ENCODE measurements around the gene OPTC.
"Not testable (repeated sequence)": the region's sequence is repeated elsewhere in the genome, so short reads cannot be mapped to it uniquely, and the experiment has no call there.

The OPTC gene

GRCh38 chr1:203511930-203512329 is 18.0 kb downstream of the OPTC start:
- no peak overlapping the region for H3K27ac ChIP-seq
- H3K9ac ChIP-seq (ENCODE audit: insufficient read length): no peak overlapping the region
- no peaks in the 10 kb centered on the region for H3K9me3 ChIP-seq (ENCODE audit: low read depth, low read length)
- TF ChIP-seq POLR2AphosphoS5 (IDR thresholded peaks at IDR 0.05; ENCODE audit: borderline replicate concordance, low read depth, low read length) (no peak), EZH2 (IDR thresholded peaks at IDR 0.05) (no peak)
- no peaks in the 10 kb centered on the region for H3K36me3 ChIP-seq (ENCODE audit: insufficient read depth, low read length)
- no peak overlapping the region for H3K4me3 ChIP-seq
- DNase-seq (ENCODE audit: low read depth, low spot score): no peak

GRCh38 chr1:203512517-203512847 is 18.5 kb downstream of the OPTC start:
- no peaks in the 10 kb centered on the region for H3K9me3 ChIP-seq (ENCODE audit: low read depth, low read length)
- no peak for TF ChIP-seq POLR2AphosphoS5 (IDR thresholded peaks at IDR 0.05; ENCODE audit: borderline replicate concordance, low read depth, low read length)
- TF ChIP-seq EZH2 (IDR thresholded peaks at IDR 0.05): no peak
- TF ChIP-seq FOXP2 (optimal IDR thresholded peaks at IDR 0.05; ENCODE audit: control extremely low read depth, extremely low read length, insufficient read depth): no peak
- H3K9ac ChIP-seq (ENCODE audit: insufficient read length): no peak overlapping the region
- H3K4me3 ChIP-seq: no peak overlapping the region
- no peak overlapping the region for H3K27ac ChIP-seq
- DNase-seq (ENCODE audit: low read depth, low spot score): no peak
- H3K36me3 ChIP-seq (ENCODE audit: insufficient read depth, low read length): no peaks in the 10 kb centered on the region

- H3K9me3 ChIP-seq (ENCODE audit: low read depth, low read length): no peaks in the 10 kb centered on the region
- H3K27ac ChIP-seq: no peak overlapping the region
- TF ChIP-seq EZH2 (IDR thresholded peaks at IDR 0.05): no peak
- H3K36me3 ChIP-seq (ENCODE audit: insufficient read depth, low read length): no peaks in the 10 kb centered on the region
- no peak overlapping the region for H3K9ac ChIP-seq (ENCODE audit: insufficient read length)
- DNase-seq (ENCODE audit: low read depth, low spot score): no peak
- no peak overlapping the region for H3K4me3 ChIP-seq
Observed at GRCh38 chr1:203512848-203513584, 19.1 kb downstream of the OPTC start.

GRCh38 chr1:203513585-203514031 is 19.7 kb downstream of the OPTC start:
- Histone ChIP-seq H3K9me3 (ENCODE audit: low read depth, low read length) (no peaks in the 10 kb centered on the region), H3K9ac (ENCODE audit: insufficient read length) (no peak overlapping the region), H3K4me3 (no peak overlapping the region), H3K36me3 (ENCODE audit: insufficient read depth, low read length) (no peaks in the 10 kb centered on the region), H3K27ac (no peak overlapping the region)
- no peak for DNase-seq (ENCODE audit: low read depth, low spot score)
- TF ChIP-seq POLR2AphosphoS5 (IDR thresholded peaks at IDR 0.05; ENCODE audit: borderline replicate concordance, low read depth, low read length): no peak
- no peak for TF ChIP-seq FOXP2 (optimal IDR thresholded peaks at IDR 0.05; ENCODE audit: control extremely low read depth, extremely low read length, insufficient read depth)
- TF ChIP-seq EZH2 (IDR thresholded peaks at IDR 0.05): no peak

- DNase-seq (ENCODE audit: low read depth, low spot score): no peak
- no peak for TF ChIP-seq FOXP2 (optimal IDR thresholded peaks at IDR 0.05; ENCODE audit: control extremely low read depth, extremely low read length, insufficient read depth)
- no peak for TF ChIP-seq POLR2AphosphoS5 (IDR thresholded peaks at IDR 0.05; ENCODE audit: borderline replicate concordance, low read depth, low read length)
- no peak for TF ChIP-seq EZH2 (IDR thresholded peaks at IDR 0.05)
- no peak overlapping the region for H3K9ac ChIP-seq (ENCODE audit: insufficient read length)
- no peak overlapping the region for H3K4me3 ChIP-seq
- no peaks in the 10 kb centered on the region for H3K36me3 ChIP-seq (ENCODE audit: insufficient read depth, low read length)
- no peaks in the 10 kb centered on the region for H3K9me3 ChIP-seq (ENCODE audit: low read depth, low read length)
- no peak overlapping the region for H3K27ac ChIP-seq
Observed at GRCh38 chr1:203516184-203516583, 22.2 kb downstream of the OPTC start.

- H3K4me3 ChIP-seq: no peak overlapping the region
- no peaks in the 10 kb centered on the region for H3K36me3 ChIP-seq (ENCODE audit: insufficient read depth, low read length)
- H3K9me3 ChIP-seq (ENCODE audit: low read depth, low read length): no peaks in the 10 kb centered on the region
- H3K27ac ChIP-seq: no peak overlapping the region
- no peak for DNase-seq (ENCODE audit: low read depth, low spot score)
- TF ChIP-seq FOXP2 (optimal IDR thresholded peaks at IDR 0.05; ENCODE audit: control extremely low read depth, extremely low read length, insufficient read depth): no peak
- TF ChIP-seq EZH2 (IDR thresholded peaks at IDR 0.05): no peak
- no peak for TF ChIP-seq POLR2AphosphoS5 (IDR thresholded peaks at IDR 0.05; ENCODE audit: borderline replicate concordance, low read depth, low read length)
- no peak overlapping the region for H3K9ac ChIP-seq (ENCODE audit: insufficient read length)
Observed at GRCh38 chr1:203516906-203517305, 23.0 kb downstream of the OPTC start.

GRCh38 chr1:203517426-203518110 is 23.6 kb downstream of the OPTC start:
- Histone ChIP-seq H3K36me3 (ENCODE audit: insufficient read depth, low read length) (no peaks in the 10 kb centered on the region), H3K9ac (ENCODE audit: insufficient read length) (no peak overlapping the region), H3K9me3 (ENCODE audit: low read depth, low read length) (no peaks in the 10 kb centered on the region), H3K27ac (no peak overlapping the region), H3K4me3 (no peak overlapping the region)
- TF ChIP-seq FOXP2 (optimal IDR thresholded peaks at IDR 0.05; ENCODE audit: control extremely low read depth, extremely low read length, insufficient read depth) (no peak), POLR2AphosphoS5 (IDR thresholded peaks at IDR 0.05; ENCODE audit: borderline replicate concordance, low read depth, low read length) (no peak), EZH2 (IDR thresholded peaks at IDR 0.05) (no peak)
- no peak for DNase-seq (ENCODE audit: low read depth, low spot score)

GRCh38 chr1:203518139-203518538 is 24.2 kb downstream of the OPTC start:
- DNase-seq (ENCODE audit: low read depth, low spot score); H3K4me3 ChIP-seq; H3K27ac ChIP-seq; H3K36me3 ChIP-seq (ENCODE audit: insufficient read depth, low read length); H3K9me3 ChIP-seq (ENCODE audit: low read depth, low read length); H3K9ac ChIP-seq (ENCODE audit: insufficient read length): not testable (repeated sequence)

GRCh38 chr1:203518541-203518940 is 24.6 kb downstream of the OPTC start:
- DNase-seq (ENCODE audit: low read depth, low spot score): no peak
- Histone ChIP-seq H3K9ac (ENCODE audit: insufficient read length) (no peak overlapping the region), H3K36me3 (ENCODE audit: insufficient read depth, low read length) (no peaks in the 10 kb centered on the region), H3K27ac (no peak overlapping the region), H3K9me3 (ENCODE audit: low read depth, low read length) (no peaks in the 10 kb centered on the region), H3K4me3 (no peak overlapping the region)
- TF ChIP-seq POLR2AphosphoS5 (IDR thresholded peaks at IDR 0.05; ENCODE audit: borderline replicate concordance, low read depth, low read length): no peak
- TF ChIP-seq EZH2 (IDR thresholded peaks at IDR 0.05): no peak
- no peak for TF ChIP-seq FOXP2 (optimal IDR thresholded peaks at IDR 0.05; ENCODE audit: control extremely low read depth, extremely low read length, insufficient read depth)

Measured in SK-N-MC (cell line).